Measurements from ENCODE around the gene DIPK1C. TPM values are rescaled to one million over a fixed set of nuclear protein-coding genes. Genes with fewer than 3 reads are reported as not detected.

Gene DIPK1C
- total RNA-seq, 1 experiment from 2014 or later, result 0.26 TPM

- no peaks in the 10 kb centered on the region for H3K36me3 ChIP-seq (ENCODE audit: control insufficient read depth, insufficient read depth, low read length)
- H3K27ac ChIP-seq (ENCODE audit: low read length), result no peak overlapping the region
- in situ Hi-C loops (cut with HindIII; ENCODE audit: low pct_unique_long_range_greater_than_20kb, low sequenced_read_pairs) (no loop called here), intact Hi-C loops (cut with micrococcal nuclease; ENCODE audit: unreplicated experiment) (loop anchor here (5.0 kb wide), 1 partner anchor 61 kb away; no protein-coding TSS in a partner anchor)
- no peaks in the 10 kb centered on the region for H3K27me3 ChIP-seq (ENCODE audit: control insufficient read depth, insufficient read depth, low read length)
- POLR2A ChIA-PET, result no interaction called here
- no peak for ATAC-seq
- DNase-seq (ENCODE audit: low read depth, low spot score), result no peak
- TF ChIP-seq POLR2AphosphoS5 (IDR thresholded peaks at IDR 0.05; ENCODE audit: low read depth, low read length) (no peak), REST (IDR thresholded peaks at IDR 0.05; ENCODE audit: insufficient read depth in 1 of 2, low read depth in 2 of 2, low read length in 1 of 2) (no peak), TCF7L2 (IDR thresholded peaks at IDR 0.05; ENCODE audit: low read depth, low read length) (no peak), SIN3A (IDR thresholded peaks at IDR 0.05; ENCODE audit: borderline replicate concordance, insufficient read depth, low read depth, low read length) (no peak)
- TF ChIP-seq, protein P1, sequence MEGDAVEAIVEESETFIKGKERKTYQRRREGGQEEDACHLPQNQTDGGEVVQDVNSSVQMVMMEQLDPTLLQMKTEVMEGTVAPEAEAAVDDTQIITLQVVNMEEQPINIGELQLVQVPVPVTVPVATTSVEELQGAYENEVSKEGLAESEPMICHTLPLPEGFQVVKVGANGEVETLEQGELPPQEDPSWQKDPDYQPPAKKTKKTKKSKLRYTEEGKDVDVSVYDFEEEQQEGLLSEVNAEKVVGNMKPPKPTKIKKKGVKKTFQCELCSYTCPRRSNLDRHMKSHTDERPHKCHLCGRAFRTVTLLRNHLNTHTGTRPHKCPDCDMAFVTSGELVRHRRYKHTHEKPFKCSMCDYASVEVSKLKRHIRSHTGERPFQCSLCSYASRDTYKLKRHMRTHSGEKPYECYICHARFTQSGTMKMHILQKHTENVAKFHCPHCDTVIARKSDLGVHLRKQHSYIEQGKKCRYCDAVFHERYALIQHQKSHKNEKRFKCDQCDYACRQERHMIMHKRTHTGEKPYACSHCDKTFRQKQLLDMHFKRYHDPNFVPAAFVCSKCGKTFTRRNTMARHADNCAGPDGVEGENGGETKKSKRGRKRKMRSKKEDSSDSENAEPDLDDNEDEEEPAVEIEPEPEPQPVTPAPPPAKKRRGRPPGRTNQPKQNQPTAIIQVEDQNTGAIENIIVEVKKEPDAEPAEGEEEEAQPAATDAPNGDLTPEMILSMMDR (IDR thresholded peaks at IDR 0.05), result no peak
- no peaks in the 10 kb centered on the region for H3K4me1 ChIP-seq (ENCODE audit: control insufficient read depth, insufficient read depth, low read length)
- no peaks in the 10 kb centered on the region for H3K9me3 ChIP-seq (ENCODE audit: control insufficient read depth, insufficient read depth, low read depth, low read length)
- no TSS peak for BruUV-seq (replicated peaks)
- no peak overlapping the region for H3K4me3 ChIP-seq (ENCODE audit: low read depth in 2 of 2, low read length in 2 of 2)
- CTCF ChIA-PET, result no interaction called here
Observed at GRCh38 chr18:74478316-74478715, 21.2 kb upstream of the DIPK1C start.

DNA sequence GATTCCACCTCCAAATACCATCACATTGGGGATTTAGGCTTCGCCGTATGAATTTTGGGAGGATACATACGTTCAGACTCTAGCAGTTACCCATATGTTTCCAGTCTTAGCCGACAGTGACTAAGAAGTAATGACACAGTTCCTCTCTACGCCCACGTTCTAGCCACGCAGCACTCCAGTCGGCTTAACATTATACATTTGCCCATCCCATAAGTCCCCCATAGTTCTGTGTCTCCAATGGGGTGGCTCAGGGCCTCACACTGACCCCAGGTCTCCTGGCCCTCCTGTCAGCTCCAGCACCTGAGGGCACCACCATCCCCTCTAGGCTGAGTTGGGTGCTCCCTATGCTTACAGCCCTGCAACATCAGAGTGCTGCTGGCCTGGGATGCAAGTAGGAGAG lies 20.7 kb upstream of the DIPK1C start:
- H3K4me1 ChIP-seq (ENCODE audit: control insufficient read depth, insufficient read depth, low read length), result no peaks in the 10 kb centered on the region
- intact Hi-C loops (cut with micrococcal nuclease; ENCODE audit: unreplicated experiment), result loop anchor here (5.0 kb wide), 1 partner anchor 60 kb away; no protein-coding TSS in a partner anchor
- no peaks in the 10 kb centered on the region for H3K27me3 ChIP-seq (ENCODE audit: control insufficient read depth, insufficient read depth, low read length)
- no peak for DNase-seq (ENCODE audit: low read depth, low spot score)
- in situ Hi-C loops (cut with HindIII; ENCODE audit: low pct_unique_long_range_greater_than_20kb, low sequenced_read_pairs), result no loop called here
- no TSS peak for BruUV-seq (replicated peaks)
- TF ChIP-seq SIN3A (IDR thresholded peaks at IDR 0.05; ENCODE audit: borderline replicate concordance, insufficient read depth, low read depth, low read length) (no peak), REST (IDR thresholded peaks at IDR 0.05; ENCODE audit: insufficient read depth in 1 of 2, low read depth in 2 of 2, low read length in 1 of 2) (no peak), TCF7L2 (IDR thresholded peaks at IDR 0.05; ENCODE audit: low read depth, low read length) (no peak), POLR2AphosphoS5 (IDR thresholded peaks at IDR 0.05; ENCODE audit: low read depth, low read length) (no peak)
- TF ChIP-seq, protein P1 (IDR thresholded peaks at IDR 0.05), result no peak
- CTCF ChIA-PET, result no interaction called here
- ATAC-seq, result no peak
- no peak overlapping the region for H3K4me3 ChIP-seq (ENCODE audit: low read depth in 2 of 2, low read length in 2 of 2)
- H3K36me3 ChIP-seq (ENCODE audit: control insufficient read depth, insufficient read depth, low read length), result no peaks in the 10 kb centered on the region
- no peaks in the 10 kb centered on the region for H3K9me3 ChIP-seq (ENCODE audit: control insufficient read depth, insufficient read depth, low read depth, low read length)
- no peak overlapping the region for H3K27ac ChIP-seq (ENCODE audit: low read length)
- POLR2A ChIA-PET, result no interaction called here

Measured in Panc1 (cell line).